AG09319 (cell line): ENCODE data around the gene CFAP97D1.

ENCODE experiments used
- DNase-seq: peaks from one replicate; pipeline ENCODE4 v3.0.0-alpha.2; 2010; ENCODE audit warnings: low read depth; ENCODE audit errors: extremely low read depth
- TF ChIP-seq, protein P1 (sequence below): IDR thresholded peaks from 2 replicates; pipeline ENCODE4 v1.5.1; 2011; ENCODE audit warnings: low read depth, mild to moderate bottlenecking, inconsistent platforms, low read length, moderate library complexity

CFAP97D1 gene

DNA sequence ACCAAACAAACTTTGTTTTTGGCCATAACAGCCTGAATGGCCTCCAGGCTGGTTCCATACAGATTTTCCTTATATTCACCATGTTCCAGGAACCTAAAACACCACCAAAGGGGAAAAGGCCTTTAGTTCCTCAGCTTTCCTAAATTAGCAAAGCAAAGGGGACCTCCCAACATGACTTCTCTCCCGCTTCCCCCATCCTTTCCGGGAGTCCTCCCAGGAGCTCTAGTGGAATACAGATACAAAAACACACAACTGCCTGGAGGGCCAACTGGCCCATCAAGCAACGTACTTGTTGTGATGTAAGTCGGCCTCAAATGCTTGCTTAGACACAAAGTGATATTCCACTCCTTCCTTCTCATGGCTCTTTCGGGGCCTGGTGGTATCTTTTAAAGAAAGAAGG is 30.6 kb downstream of the CFAP97D1 start:
- TF ChIP-seq, protein P1, sequence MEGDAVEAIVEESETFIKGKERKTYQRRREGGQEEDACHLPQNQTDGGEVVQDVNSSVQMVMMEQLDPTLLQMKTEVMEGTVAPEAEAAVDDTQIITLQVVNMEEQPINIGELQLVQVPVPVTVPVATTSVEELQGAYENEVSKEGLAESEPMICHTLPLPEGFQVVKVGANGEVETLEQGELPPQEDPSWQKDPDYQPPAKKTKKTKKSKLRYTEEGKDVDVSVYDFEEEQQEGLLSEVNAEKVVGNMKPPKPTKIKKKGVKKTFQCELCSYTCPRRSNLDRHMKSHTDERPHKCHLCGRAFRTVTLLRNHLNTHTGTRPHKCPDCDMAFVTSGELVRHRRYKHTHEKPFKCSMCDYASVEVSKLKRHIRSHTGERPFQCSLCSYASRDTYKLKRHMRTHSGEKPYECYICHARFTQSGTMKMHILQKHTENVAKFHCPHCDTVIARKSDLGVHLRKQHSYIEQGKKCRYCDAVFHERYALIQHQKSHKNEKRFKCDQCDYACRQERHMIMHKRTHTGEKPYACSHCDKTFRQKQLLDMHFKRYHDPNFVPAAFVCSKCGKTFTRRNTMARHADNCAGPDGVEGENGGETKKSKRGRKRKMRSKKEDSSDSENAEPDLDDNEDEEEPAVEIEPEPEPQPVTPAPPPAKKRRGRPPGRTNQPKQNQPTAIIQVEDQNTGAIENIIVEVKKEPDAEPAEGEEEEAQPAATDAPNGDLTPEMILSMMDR: no peak
- DNase-seq: no peak

DNA sequence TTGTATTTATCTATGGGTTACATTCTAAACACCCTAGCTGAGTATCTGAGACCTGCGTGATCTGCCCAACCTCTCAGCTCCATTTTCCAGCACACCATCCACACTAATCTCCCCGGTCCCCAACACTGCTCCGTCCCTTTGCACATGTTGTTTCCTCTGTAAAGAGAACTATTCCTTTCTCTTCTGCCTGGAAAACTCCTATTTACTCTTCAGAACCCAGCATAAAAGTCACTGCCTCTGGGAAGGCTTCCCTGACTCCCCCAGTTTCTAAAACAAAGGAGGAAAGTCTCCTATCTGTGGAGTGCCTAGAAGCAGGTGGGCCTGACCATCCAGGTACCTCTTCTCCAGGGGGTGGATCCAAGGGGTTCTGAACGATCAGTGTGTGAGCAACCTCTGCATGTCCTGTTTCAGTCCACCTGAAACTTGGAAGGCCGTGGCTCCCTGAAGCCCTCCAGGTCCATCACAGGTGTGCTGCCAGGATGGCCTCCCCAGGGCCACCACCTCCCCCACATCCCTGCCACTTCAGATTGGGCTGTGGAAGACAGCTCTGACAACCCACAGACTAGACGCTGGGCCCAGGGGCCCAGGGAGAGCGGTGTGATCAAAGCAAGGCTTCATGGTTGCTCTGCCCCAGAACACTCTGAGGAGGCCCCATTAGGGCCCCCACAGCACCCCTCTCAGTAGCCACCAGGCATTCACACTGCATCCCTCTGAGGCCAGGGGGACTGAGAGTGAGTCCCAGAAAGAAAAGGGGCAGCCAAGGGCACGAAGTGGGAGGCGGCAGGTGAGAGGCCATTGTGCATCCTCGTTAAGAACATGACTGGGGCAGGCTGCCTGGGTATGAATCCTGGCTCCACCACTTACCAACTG is 32.4 kb downstream of the CFAP97D1 start:
- DNase-seq: no peak
- TF ChIP-seq, protein P1: no peak

DNA sequence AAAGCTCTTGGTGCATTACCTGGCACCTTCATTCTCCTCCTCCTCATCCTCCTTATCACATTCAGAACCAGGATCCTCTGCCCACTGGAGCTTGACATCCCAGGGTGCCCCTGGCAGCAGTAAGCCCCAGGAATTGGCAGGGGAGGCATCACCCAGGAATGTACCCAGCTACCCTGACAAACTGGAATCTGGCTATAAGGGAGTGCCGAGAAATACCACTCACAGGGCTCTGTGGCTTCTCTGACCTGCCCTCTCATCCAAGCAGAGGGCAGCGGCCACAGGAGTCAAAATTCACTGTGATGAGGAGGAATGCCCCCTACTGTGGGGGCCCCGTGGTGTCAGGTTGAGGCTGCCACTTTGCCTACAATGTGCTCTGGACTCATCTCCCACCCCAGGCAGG is 33.2 kb downstream of the CFAP97D1 start:
- TF ChIP-seq, protein P1: no peak
- no peak for DNase-seq

DNA sequence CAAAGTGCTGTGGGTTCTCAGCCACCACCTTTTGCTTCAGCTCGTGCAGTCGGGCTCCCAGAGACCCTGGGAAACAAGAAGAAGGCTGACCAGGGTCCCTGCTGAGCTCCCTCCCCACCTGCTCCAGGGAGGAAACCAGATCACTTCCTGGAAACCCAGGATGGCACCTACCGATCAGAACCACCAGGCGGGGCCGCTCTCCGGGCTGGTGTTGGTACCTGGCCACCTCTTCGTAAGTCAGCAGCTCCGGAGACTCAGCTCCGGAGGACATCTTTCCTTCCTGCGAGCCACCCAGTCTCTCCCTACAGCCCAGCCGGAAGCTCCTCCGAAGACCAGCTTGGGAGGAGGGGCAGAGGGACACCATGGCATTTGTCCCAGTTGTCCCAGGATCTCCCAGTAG is 33.8 kb downstream of the CFAP97D1 start:
- TF ChIP-seq, protein P1: no peak
- no peak for DNase-seq

DNA sequence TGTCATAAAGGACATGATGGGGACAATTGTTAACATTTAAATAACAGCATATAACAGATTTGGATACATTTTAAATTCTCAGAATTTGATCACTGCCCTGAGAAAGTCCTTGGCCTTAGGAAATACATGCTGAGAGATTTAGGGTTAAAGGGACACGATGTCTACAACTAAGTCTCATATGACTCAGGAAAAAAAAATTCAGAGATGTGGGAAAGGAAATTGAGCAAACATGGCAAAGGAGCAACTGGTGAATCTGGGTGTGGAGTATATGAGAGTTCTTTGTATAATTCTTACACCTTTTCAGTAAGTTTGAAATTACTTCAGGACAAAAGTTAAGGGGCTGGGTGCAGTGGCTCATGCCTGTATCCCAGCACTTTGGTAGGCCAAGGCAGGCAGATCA is 34.5 kb downstream of the CFAP97D1 start:
- TF ChIP-seq, protein P1: no peak
- no peak for DNase-seq

DNA sequence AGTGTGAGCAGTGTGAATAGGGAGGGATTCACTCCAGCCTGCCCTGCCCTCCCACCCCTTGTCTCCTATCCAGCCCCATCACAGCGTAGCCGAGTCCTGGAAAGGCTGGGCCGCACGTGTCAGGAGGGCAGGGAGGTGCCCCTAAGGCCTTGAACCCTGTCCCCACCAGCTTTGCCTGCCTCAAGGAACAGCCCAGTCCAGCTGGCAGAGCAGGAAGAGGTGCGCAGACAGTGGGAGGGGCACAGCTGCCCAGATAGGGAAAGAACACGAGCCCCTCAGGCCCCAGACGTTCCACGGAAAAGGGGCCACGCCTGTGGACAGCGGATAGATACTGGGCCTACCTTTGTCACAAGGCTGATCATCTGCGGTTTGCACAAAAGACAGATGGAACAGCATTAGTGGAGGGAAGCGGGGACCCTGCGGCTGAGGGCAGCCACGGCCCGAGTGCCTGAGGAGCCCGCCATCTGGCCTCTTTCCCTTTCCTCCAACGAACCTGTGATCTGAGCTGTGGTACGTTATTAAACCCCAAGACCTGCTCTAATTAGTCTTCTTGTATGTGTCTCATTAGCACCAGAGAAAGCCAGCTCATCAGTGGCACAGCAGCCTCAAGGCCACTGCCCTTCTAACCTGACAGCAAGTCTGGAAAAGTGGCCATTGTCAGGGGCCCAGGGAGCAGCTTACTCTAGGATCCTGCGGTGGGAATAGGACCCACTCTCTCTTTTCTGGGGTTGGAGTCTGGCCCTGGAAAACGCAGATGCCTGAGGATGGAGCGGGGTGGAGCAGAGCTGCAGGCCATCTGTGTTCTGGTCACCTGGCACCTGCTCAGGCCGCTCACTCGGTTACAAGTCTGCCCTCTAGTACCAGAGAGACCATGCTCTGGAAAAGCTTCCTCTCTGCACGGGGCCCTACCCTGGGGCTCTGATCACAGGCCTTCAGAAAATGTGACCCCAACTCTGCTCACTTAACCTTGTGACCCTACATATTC is 36.4 kb downstream of the CFAP97D1 start:
- no peak for DNase-seq
- TF ChIP-seq, protein P1: no peak
